DOHH2 (cell line): ENCODE results near the gene CDKAL1.

Source experiments
- CTCF ChIP-seq: fragments of 200-600 bp; sonication (generic); IDR thresholded peaks from one replicate; pipeline ENCODE4 v1.5.1; 2014; ENCODE audit warnings: antibody characterized with exemption, mild to moderate bottlenecking, low read depth, low read length; ENCODE audit not compliant: poor library complexity, severe bottlenecking
- EZH2phosphoT487 ChIP-seq: fragments of 200-600 bp; sonication (generic); IDR thresholded peaks from 2 replicates; pipeline ENCODE4 v1.6.1; 2017; ENCODE audit warnings: borderline replicate concordance, mild to moderate bottlenecking, antibody characterized with exemption, low read length, moderate library complexity, mixed read lengths

DNA sequence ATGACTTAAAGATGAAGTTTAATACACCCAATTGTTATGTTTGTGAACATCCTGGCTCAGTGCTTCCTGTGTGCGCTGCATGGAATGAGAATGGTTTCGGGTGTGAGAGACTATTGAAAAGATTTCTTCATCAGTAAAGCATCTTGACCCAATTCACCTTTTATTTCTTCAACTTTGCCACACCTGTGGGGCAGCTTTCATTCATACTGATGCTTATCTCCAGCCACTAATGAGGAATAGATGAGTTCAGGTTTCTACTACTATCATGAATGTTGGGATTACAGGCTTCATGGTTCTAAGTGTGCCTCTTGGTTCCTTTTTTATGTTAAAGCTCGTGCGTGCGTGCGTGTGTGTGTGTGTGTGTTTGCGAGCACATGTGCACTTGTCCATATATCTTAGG, 685.6 kb downstream of the CDKAL1 start:
- no peak for TF ChIP-seq CTCF
- TF ChIP-seq EZH2phosphoT487: no peak
